Epithelial cell of esophagus (primary cell): ENCODE measurements around the gene COPS9.

Experiments used
- DNase-seq: peaks from one replicate; pipeline ENCODE4 v3.0.0; 2010; ENCODE audit warnings: low read depth
- H3K4me3 ChIP-seq: 2 replicates; pipeline ENCODE4 v1.5.1; 2011; ENCODE audit warnings: mild to moderate bottlenecking, low read length, control low read depth
- TF ChIP-seq, protein P1 (sequence below): IDR thresholded peaks from 2 replicates; pipeline ENCODE4 v1.5.1; 2011; ENCODE audit warnings: low read depth, mild to moderate bottlenecking, low read length, control low read depth, inconsistent platforms; ENCODE audit not compliant: insufficient read depth; ENCODE audit errors: missing control alignments

The COPS9 gene

DNA sequence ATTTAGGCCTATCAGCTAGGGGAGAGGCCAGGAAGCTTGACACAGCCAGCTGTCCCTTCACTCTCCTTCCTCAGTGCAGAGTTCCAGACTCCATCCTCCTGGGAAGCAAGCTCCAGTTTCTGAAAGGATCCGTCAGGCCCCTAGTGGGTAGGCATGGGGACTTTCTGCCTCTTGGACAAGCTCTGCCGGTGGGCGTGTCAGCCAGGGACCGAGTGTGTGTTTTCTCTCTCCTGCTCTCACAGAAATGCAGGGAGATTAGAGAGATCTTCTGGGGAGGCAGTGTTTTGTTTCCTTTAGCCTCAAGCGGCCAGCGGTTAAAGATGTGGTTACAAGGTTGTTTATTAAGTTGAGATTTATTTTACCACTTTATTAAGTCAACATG lies 34.2 kb upstream of the COPS9 start:
- no peak overlapping the region for H3K4me3 ChIP-seq
- no peak for DNase-seq
- TF ChIP-seq, protein P1, sequence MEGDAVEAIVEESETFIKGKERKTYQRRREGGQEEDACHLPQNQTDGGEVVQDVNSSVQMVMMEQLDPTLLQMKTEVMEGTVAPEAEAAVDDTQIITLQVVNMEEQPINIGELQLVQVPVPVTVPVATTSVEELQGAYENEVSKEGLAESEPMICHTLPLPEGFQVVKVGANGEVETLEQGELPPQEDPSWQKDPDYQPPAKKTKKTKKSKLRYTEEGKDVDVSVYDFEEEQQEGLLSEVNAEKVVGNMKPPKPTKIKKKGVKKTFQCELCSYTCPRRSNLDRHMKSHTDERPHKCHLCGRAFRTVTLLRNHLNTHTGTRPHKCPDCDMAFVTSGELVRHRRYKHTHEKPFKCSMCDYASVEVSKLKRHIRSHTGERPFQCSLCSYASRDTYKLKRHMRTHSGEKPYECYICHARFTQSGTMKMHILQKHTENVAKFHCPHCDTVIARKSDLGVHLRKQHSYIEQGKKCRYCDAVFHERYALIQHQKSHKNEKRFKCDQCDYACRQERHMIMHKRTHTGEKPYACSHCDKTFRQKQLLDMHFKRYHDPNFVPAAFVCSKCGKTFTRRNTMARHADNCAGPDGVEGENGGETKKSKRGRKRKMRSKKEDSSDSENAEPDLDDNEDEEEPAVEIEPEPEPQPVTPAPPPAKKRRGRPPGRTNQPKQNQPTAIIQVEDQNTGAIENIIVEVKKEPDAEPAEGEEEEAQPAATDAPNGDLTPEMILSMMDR: no peak

DNA sequence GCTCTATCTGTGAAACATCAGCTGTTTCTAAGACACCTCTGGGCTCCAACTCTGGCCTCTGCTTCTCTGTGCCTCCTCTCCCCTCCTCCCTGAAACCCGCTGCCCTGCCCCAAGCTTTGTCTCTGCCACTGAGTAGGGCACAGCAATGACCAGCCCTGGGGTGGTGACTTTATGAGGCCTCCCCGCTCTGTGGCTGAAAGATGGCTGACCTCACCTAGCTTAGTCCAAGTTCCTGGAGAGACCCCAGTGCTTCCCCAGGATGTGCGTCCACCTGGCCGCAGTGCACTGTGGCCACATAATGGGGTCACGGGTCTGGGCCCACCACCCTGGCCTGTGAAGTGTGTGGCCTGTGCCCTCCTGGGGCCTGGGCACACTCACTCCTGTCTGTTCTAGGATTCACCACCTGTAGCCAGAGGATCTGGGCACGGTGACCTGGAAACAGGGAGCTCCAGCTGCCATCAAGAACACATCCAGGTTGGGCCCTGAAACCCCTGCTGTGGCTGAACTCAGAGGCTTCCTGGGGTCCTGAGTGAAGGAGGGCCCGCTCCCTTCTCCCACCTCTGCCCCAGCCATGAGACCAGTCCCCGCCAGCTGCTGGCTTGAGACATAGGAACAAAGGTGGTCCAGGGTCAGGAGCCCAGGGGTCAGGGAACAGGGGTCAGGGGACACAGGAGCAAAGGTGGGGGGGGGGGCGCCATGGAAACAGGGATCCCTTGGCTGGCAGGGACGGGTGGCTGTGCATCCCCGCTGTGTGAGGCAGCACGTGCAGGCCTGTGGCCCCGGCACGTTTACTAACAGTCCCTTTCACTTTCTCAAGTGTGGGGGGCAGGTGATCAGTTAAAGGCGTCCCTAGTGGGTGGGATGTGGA lies 33.6 kb upstream of the COPS9 start:
- no peak for DNase-seq
- H3K4me3 ChIP-seq: no peak overlapping the region
- TF ChIP-seq, protein P1: no peak

DNA sequence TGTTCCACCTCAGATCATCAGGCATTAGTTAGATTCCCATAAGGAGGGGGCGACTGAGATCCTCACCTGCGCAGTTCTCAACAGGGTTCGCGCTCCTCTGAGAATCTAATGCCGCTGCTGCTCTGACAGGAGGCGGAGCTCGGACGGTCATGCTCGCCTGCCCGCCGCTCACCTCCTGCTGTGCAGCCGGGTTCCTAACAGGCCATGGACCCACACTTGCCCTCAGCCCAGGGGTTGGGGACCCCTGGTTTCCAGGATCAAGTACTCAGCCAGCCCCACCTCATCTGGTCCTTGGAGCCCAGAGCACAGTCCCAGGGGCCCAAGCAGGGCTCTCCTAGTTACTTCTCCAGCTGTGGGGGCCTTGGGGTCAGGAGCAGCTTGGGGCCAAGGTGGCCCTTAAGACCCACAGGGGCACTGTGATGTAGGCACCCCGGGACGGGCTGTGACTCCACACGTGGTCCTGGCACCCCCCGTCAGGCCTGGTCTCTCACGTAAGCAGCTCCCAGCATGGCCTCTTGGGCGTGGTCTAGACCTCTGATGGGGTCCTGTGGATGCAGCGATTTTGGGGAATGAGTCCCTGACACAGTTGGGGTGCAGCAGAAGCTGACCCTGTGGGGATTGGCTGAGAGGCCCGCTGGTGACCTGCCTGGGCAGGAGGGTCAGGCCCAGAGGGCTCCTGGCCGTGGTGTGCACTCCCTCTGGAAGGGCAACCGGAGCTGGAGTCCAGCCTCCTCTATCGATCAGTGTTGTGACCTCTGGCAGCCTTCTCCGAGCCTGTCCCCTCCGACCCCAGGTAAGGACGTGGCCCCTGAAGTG lies 32.6 kb upstream of the COPS9 start:
- no peak for DNase-seq
- TF ChIP-seq, protein P1: no peak
- H3K4me3 ChIP-seq: no peak overlapping the region

DNA sequence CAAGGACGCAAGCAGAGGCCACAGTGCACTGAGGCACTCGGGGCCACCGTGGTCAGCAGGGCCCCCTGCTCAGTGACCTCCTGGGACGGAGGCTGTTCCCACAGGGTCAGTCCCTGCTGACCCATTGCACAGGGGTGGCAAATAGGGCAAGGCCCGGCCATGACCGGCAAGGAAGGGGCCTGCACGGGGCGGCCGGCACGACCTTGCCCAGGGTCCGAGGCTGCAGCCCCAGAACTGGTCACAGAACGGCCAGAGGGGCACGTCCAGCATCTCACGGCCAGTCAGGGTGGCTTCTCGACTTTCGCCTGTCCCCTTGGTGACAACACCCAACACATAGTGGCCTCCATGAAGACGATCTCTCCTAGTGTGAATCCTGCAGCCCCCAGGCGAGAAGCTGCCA lies 31.9 kb upstream of the COPS9 start:
- no peak for DNase-seq
- TF ChIP-seq, protein P1: no peak
- H3K4me3 ChIP-seq: no peak overlapping the region

DNA sequence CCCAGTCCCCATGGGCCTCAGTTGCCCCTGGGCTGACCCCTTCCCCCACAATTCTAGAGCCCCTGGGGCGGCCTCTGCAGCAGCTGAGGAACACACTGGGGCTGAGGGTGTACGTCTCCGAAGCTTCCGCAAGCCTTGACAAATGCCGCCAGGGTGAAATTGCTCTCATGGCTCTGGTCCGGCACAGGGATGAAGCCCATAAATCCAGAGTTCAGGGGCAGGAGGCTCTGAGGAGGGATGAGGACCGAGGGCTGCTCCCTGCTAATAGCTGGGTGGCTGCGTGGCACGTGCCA lies 31.4 kb upstream of the COPS9 start:
- TF ChIP-seq, protein P1: no peak
- no peak for DNase-seq
- H3K4me3 ChIP-seq: no peak overlapping the region

DNA sequence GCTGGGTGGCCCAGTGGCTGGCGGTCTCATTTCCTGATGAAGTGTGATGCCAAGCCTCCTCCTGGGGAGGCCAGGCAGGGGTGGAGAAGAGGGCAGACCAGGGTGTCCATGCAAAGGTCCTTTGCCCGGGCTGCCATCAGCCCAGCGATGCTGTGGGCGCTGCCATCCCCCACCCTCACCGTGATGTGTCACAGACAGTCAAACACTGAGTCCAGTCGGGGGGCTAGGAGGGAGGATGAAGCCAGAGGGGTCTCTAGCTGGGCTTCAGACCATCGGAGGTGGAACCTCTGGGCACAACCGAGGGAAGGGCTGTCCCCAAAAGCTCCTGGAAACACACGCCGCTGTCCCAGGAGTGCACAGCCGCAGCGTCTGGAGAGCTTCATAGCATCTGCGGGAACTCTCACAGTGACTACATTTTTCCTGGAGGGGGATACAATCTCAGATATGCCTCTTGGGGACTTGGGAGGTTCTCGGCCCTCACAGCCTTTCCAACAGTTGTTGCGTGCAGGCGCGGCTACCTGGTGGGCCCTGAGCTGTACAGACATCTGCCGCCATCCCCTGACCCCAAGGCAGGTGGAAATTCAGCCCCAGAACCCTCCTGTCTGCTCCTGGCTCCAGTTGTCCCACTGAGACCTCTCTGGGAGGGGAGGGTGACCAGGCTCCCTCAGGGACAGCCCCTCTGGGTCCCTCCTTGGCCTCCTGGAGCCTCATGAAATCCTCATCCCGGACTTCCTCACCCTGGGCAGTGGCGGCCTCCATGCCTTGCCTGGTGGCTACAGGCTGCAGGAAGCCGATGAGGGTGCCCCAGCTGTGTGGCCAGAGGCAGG lies 30.9 kb upstream of the COPS9 start:
- TF ChIP-seq, protein P1: no peak
- no peak for DNase-seq
- no peak overlapping the region for H3K4me3 ChIP-seq
